Measurements from ENCODE around the gene IGSF23. TPM values are rescaled to one million over a fixed set of nuclear protein-coding genes. Genes with fewer than 3 reads are reported as not detected.
A peak's percentile ranks its signal among the peaks of the same experiment; 100 is the strongest.

Gene IGSF23
- total and polyA plus RNA-seq, 2 of the 13 experiments (the other 11 are each of a cell fraction or from before 2014, with no cell fraction given), result 2.3 to 8.8 TPM

DNA sequence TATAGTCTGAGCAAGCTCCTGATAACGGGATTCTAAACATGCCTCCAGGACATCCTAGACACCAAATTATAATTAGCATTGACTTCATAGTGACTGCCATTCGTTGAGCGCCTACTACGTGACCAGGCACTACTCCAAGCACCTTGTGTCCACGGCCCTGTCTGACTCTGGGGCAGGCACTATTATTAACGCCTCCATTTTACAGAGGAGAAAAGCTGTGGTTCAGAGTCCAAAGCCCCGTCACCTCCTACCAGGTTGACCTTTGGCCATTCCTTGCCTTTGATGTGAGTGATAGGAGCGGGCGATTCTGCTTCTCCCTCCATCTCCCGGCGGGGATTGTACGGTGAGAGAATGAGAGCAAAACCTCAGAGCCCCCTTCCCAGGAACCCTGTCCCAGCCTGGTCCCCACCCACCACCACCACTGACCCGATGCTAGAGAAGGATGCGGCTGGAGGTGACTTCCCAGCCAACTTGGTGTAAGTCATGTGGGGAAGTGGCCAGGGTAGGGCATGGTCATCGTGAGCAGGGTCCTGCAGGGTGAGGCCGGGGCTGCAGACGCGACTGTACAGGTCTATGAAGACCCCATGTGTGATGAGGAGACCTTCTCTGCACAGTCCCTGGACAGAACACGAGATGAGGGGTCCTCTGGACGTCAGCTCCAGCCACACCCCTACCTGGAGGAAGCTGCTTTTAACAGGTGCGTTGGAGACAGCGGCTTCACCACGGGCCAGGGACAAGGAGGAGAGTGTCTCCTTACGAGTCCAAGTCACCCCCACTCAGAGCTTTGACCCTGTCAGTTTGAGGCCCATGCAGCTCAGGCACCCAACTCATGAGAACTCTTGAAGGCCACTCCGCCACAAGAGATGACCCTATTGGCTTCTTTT lies at the start of gene IGSF23 (continued):
- TF ChIP-seq PCBP1 (IDR thresholded peaks at IDR 0.05; ENCODE audit: borderline replicate concordance, low read depth, low read length) (no peak), EHMT2 (IDR thresholded peaks at IDR 0.05; ENCODE audit: borderline replicate concordance, low read depth, low read length) (no peak), PRPF4 (IDR thresholded peaks at IDR 0.05; ENCODE audit: low read depth, low read length, poor library complexity, severe bottlenecking) (no peak), PAF1 (CRISPR knock-in tag; IDR thresholded peaks at IDR 0.05) (no peak), FOXA1 (IDR thresholded peaks at IDR 0.05) (no peak), FOXA1 (CRISPR knock-in tag; IDR thresholded peaks at IDR 0.05) (peak; percentile 51; the same call in 1 of the 2 replicates), AHR (CRISPR knock-in tag; IDR thresholded peaks at IDR 0.05) (no peak), ZNF543 (CRISPR knock-in tag; IDR thresholded peaks at IDR 0.05) (0 out of 2 replicates have a peak, but pooled peaks have one; percentile 70), HOXA9 (CRISPR knock-in tag; IDR thresholded peaks at IDR 0.05; ENCODE audit: borderline replicate concordance) (no peak), ETV6 (CRISPR knock-in tag; conservative IDR thresholded peaks at IDR 0.05) (no peak), GTF3A (CRISPR knock-in tag; conservative IDR thresholded peaks at IDR 0.05) (peak; percentile 84; the same call in 1 of the 2 replicates), ZNF234 (CRISPR knock-in tag; conservative IDR thresholded peaks at IDR 0.05) (no peak), PAWR (CRISPR knock-in tag; IDR thresholded peaks at IDR 0.05; ENCODE audit: borderline replicate concordance) (no peak)
- TF ChIP-seq, protein P1, sequence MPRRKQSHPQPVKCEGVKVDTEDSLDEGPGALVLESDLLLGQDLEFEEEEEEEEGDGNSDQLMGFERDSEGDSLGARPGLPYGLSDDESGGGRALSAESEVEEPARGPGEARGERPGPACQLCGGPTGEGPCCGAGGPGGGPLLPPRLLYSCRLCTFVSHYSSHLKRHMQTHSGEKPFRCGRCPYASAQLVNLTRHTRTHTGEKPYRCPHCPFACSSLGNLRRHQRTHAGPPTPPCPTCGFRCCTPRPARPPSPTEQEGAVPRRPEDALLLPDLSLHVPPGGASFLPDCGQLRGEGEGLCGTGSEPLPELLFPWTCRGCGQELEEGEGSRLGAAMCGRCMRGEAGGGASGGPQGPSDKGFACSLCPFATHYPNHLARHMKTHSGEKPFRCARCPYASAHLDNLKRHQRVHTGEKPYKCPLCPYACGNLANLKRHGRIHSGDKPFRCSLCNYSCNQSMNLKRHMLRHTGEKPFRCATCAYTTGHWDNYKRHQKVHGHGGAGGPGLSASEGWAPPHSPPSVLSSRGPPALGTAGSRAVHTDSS (CRISPR knock-in tag; conservative IDR thresholded peaks at IDR 0.05), result no peak
- TF ChIP-seq, protein P2, sequence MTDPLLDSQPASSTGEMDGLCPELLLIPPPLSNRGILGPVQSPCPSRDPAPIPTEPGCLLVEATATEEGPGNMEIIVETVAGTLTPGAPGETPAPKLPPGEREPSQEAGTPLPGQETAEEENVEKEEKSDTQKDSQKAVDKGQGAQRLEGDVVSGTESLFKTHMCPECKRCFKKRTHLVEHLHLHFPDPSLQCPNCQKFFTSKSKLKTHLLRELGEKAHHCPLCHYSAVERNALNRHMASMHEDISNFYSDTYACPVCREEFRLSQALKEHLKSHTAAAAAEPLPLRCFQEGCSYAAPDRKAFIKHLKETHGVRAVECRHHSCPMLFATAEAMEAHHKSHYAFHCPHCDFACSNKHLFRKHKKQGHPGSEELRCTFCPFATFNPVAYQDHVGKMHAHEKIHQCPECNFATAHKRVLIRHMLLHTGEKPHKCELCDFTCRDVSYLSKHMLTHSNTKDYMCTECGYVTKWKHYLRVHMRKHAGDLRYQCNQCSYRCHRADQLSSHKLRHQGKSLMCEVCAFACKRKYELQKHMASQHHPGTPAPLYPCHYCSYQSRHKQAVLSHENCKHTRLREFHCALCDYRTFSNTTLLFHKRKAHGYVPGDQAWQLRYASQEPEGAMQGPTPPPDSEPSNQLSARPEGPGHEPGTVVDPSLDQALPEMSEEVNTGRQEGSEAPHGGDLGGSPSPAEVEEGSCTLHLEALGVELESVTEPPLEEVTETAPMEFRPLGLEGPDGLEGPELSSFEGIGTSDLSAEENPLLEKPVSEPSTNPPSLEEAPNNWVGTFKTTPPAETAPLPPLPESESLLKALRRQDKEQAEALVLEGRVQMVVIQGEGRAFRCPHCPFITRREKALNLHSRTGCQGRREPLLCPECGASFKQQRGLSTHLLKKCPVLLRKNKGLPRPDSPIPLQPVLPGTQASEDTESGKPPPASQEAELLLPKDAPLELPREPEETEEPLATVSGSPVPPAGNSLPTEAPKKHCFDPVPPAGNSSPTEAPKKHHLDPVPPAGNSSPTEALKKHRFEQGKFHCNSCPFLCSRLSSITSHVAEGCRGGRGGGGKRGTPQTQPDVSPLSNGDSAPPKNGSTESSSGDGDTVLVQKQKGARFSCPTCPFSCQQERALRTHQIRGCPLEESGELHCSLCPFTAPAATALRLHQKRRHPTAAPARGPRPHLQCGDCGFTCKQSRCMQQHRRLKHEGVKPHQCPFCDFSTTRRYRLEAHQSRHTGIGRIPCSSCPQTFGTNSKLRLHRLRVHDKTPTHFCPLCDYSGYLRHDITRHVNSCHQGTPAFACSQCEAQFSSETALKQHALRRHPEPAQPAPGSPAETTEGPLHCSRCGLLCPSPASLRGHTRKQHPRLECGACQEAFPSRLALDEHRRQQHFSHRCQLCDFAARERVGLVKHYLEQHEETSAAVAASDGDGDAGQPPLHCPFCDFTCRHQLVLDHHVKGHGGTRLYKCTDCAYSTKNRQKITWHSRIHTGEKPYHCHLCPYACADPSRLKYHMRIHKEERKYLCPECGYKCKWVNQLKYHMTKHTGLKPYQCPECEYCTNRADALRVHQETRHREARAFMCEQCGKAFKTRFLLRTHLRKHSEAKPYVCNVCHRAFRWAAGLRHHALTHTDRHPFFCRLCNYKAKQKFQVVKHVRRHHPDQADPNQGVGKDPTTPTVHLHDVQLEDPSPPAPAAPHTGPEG (CRISPR knock-in tag; IDR thresholded peaks at IDR 0.05), result no peak
- TF ChIP-seq, protein P3, sequence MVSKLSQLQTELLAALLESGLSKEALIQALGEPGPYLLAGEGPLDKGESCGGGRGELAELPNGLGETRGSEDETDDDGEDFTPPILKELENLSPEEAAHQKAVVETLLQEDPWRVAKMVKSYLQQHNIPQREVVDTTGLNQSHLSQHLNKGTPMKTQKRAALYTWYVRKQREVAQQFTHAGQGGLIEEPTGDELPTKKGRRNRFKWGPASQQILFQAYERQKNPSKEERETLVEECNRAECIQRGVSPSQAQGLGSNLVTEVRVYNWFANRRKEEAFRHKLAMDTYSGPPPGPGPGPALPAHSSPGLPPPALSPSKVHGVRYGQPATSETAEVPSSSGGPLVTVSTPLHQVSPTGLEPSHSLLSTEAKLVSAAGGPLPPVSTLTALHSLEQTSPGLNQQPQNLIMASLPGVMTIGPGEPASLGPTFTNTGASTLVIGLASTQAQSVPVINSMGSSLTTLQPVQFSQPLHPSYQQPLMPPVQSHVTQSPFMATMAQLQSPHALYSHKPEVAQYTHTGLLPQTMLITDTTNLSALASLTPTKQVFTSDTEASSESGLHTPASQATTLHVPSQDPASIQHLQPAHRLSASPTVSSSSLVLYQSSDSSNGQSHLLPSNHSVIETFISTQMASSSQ (IDR thresholded peaks at IDR 0.05; ENCODE audit: low read depth), result 0 out of 2 replicates have a peak, but pooled peaks have one; percentile 22
- TF ChIP-seq, protein P3 (CRISPR knock-in tag; IDR thresholded peaks at IDR 0.05; ENCODE audit: borderline replicate concordance), result peak; percentile 60; the same call in 1 of the 2 replicates
